T-cell (primary cell): ENCODE data around the gene TMEM132E. TPM values are rescaled to one million over a fixed set of nuclear protein-coding genes. Genes with fewer than 3 reads are reported as not detected.

Experiments
- ATAC-seq, 4 experiments: fragments of 200-7000 bp in 3 of 4; fragments of 150-1000 bp in 1 of 4; cut with Tn5 transposase; replicated peaks in 1 of 4; 1 replicate in 3 of 4; 2 replicates in 1 of 4; pipeline ENCODE4 v1.10.0; 2021; ENCODE audit warnings: moderate library complexity in 3 of 4, mild to moderate bottlenecking in 2 of 4, moderate number of reproducible peaks in 1 of 4
- CTCF ChIA-PET, 2 donors: fragments of 300-600 bp; sonication (Branson Sonifier 250); formaldehyde crosslinking; loops; one replicate each; lab custom pipeline; 2022; ENCODE audit warnings: antibody characterized with exemption in 2 of 2; lab: Charles Lee
- POLR2A ChIA-PET, 2 donors: fragments of 300-600 bp; sonication (Branson Sonifier 250); formaldehyde crosslinking; loops; one replicate each; lab custom pipeline; 2022; ENCODE audit warnings: antibody characterized with exemption in 2 of 2; lab: Charles Lee
- DNase-seq, 35 experiments: peaks; one replicate each; pipeline versions ENCODE4 v3.0.0 to v3.0.0-alpha.2; 2013 to 2023
- H3K27ac ChIP-seq: one replicate; pipeline ENCODE4 v1.5.1; 2013; ENCODE audit warnings: low read length
- H3K27me3 ChIP-seq, 2 experiments: replicated peaks in 1 of 2; 1 replicate in 1 of 2; 2 replicates in 1 of 2; pipeline versions ENCODE4 v1.6.1 to v1.7.0; 2013; ENCODE audit warnings: low read length in 1 of 2, mixed read lengths in 1 of 2; ENCODE audit not compliant: control insufficient read depth in 2 of 2, insufficient read depth in 2 of 2; ENCODE audit errors: extremely low read depth in 1 of 2
- H3K36me3 ChIP-seq, 2 donors: 1 replicate in 1 of 2; 2 replicates in 1 of 2; pipeline versions ENCODE4 v1.6.1 to v1.7.0; 2013; ENCODE audit warnings: low read length in 1 of 2; ENCODE audit not compliant: control insufficient read depth in 2 of 2, insufficient read depth in 1 of 2; ENCODE audit errors: extremely low read depth in 1 of 2
- H3K4me1 ChIP-seq, 2 experiments: 1 replicate in 1 of 2; 2 replicates in 1 of 2; pipeline versions ENCODE4 v1.6.1 to v1.7.0; 2013; ENCODE audit warnings: low read length in 2 of 2, mixed read lengths in 1 of 2; ENCODE audit not compliant: insufficient read depth in 2 of 2, control insufficient read depth in 1 of 2; ENCODE audit errors: extremely low read depth in 1 of 2
- H3K4me3 ChIP-seq, 2 donors: 1 replicate in 1 of 2; 2 replicates in 1 of 2; pipeline versions ENCODE4 v1.5.1 to v1.7.0; 2013; ENCODE audit warnings: mild to moderate bottlenecking in 2 of 2, low read length in 1 of 2, moderate library complexity in 1 of 2; ENCODE audit not compliant: control insufficient read depth in 1 of 2; ENCODE audit errors: extremely low read depth in 1 of 2
- H3K9me3 ChIP-seq: 2 replicates; pipeline ENCODE4 v1.7.0; 2013
- H3K27ac Mint-ChIP-seq, 2 donors: one replicate each; pipeline ENCODE4 v1.8.0; 2020 to 2021; ENCODE audit warnings: mild to moderate bottlenecking in 2 of 2, mixed read lengths in 2 of 2
- H3K27me3 Mint-ChIP-seq, 2 donors: one replicate each; pipeline ENCODE4 v1.8.0; 2021 to 2022; ENCODE audit warnings: mixed read lengths in 2 of 2
- H3K36me3 Mint-ChIP-seq: one replicate; pipeline ENCODE4 v1.8.0; 2021; ENCODE audit warnings: mixed read lengths
- H3K4me1 Mint-ChIP-seq, 3 donors: one replicate each; pipeline ENCODE4 v1.8.0; 2020 to 2022; ENCODE audit warnings: mixed read lengths in 3 of 3, mild to moderate bottlenecking in 1 of 3
- H3K4me3 Mint-ChIP-seq, 3 donors: one replicate each; pipeline ENCODE4 v1.8.0; 2020 to 2022; ENCODE audit warnings: mild to moderate bottlenecking in 3 of 3, mixed read lengths in 3 of 3, moderate library complexity in 3 of 3
- H3K9me3 Mint-ChIP-seq, 3 donors: one replicate each; pipeline ENCODE4 v1.8.0; 2020 to 2022; ENCODE audit warnings: mixed read lengths in 3 of 3
- WGBS: methylation state at CpG from one replicate; pipeline ENCODE4 v1.1.5; 2013; ENCODE audit warnings: missing lambda C conversion rate; ENCODE audit not compliant: insufficient coverage; 5-methylcytosine and 5-hydroxymethylcytosine counted together
- total RNA-seq, 35 experiments: library from RNA in 6 of 35; stranded (reverse) in 6 of 35; fragments of 120-200 nt in 1 of 35; gene quantifications; one replicate each; pipeline versions ENCODE4 v1.2.1 to v1.2.4 and lab custom pipeline; 2013 to 2026

The TMEM132E gene
- total RNA-seq, 5 donors from 2014 or later (not counting 1 experiment from before 2014, with no cell fraction given): 0.09 to 0.47 (median 0.32) TPM; not detected in 1

- no peak overlapping the region for H3K27ac Mint-ChIP-seq
- Histone ChIP-seq H3K36me3 (no peaks in the 10 kb centered on the region), H3K27ac (no peak overlapping the region), H3K27me3 (peaks cover 2 to 12% of the 10 kb centered on the region in 2 experiments), H3K9me3 (no peaks in the 10 kb centered on the region), H3K4me3 (no peak overlapping the region), H3K4me1 (no peaks in the 10 kb centered on the region)
- WGBS: 80% methylated on average over 8 of the region's 10 CpGs
- no peaks in the 10 kb centered on the region for H3K4me1 Mint-ChIP-seq
- ChIA-PET CTCF (no interaction called here), POLR2A (no interaction called here)
- no peaks in the 10 kb centered on the region for H3K9me3 Mint-ChIP-seq
- H3K36me3 Mint-ChIP-seq: no peaks in the 10 kb centered on the region
- peaks cover 6 to 7% of the 10 kb centered on the region in 2 donors for H3K27me3 Mint-ChIP-seq
- no peak for ATAC-seq
- H3K4me3 Mint-ChIP-seq: no peak overlapping the region
- no peak for DNase-seq
Measured at GRCh38 chr17:34658811-34659560, 79.6 kb downstream of the TMEM132E start.

- Mint-ChIP-seq H3K9me3 (no peaks in the 10 kb centered on the region), H3K27ac (no peak overlapping the region), H3K4me1 (peaks cover 10 to 14% (median 10%) of the 10 kb centered on the region in 3 donors), H3K4me3 (no peak overlapping the region), H3K27me3 (peaks cover 8 to 17% of the 10 kb centered on the region in 2 donors), H3K36me3 (no peaks in the 10 kb centered on the region)
- Histone ChIP-seq H3K27ac (no peak overlapping the region), H3K36me3 (no peaks in the 10 kb centered on the region), H3K27me3 (peaks cover 0 to 32% of the 10 kb centered on the region in 2 experiments), H3K4me3 (no peak overlapping the region), H3K9me3 (no peaks in the 10 kb centered on the region), H3K4me1 (peaks cover 0 to 16% of the 10 kb centered on the region in 2 experiments)
- WGBS: 60% methylated on average over 2 of the region's 3 CpGs
- no peak for DNase-seq
- CTCF ChIA-PET: no interaction called here
- POLR2A ChIA-PET: no interaction called here
- no peak for ATAC-seq
Measured at GRCh38 chr17:34663714-34664113, 84.3 kb downstream of the TMEM132E start.

GRCh38 chr17:34665150-34665806 lies 85.9 kb downstream of the TMEM132E start:
- ATAC-seq: peak; percentile 54 to 78 (median 69)
- ChIA-PET POLR2A (no interaction called here), CTCF (no interaction called here)
- Histone ChIP-seq H3K36me3 (no peaks in the 10 kb centered on the region), H3K27me3 (peaks cover 0 to 33% of the 10 kb centered on the region in 2 experiments), H3K4me1 (peaks cover 0 to 16% of the 10 kb centered on the region in 2 experiments), H3K9me3 (no peaks in the 10 kb centered on the region), H3K27ac (no peak overlapping the region), H3K4me3 (no peak overlapping the region)
- peaks cover 10 to 14% (median 10%) of the 10 kb centered on the region in 3 donors for H3K4me1 Mint-ChIP-seq
- H3K27ac Mint-ChIP-seq: peak overlapping the region in 1 of 2 donors; percentile 11
- H3K27me3 Mint-ChIP-seq: peaks cover 5 to 23% of the 10 kb centered on the region in 2 donors
- H3K9me3 Mint-ChIP-seq: no peaks in the 10 kb centered on the region
- peak in 4 of 35 experiments; percentile 9 to 22 (median 12) for DNase-seq
- peak overlapping the region in 1 of 3 donors; percentile 46 for H3K4me3 Mint-ChIP-seq
- no peaks in the 10 kb centered on the region for H3K36me3 Mint-ChIP-seq
- 20% methylated on average over 1 of the region's 12 CpGs for WGBS

GRCh38 chr17:34665819-34666763 lies 86.7 kb downstream of the TMEM132E start:
- no peak overlapping the region for H3K4me3 ChIP-seq
- ChIA-PET CTCF (no interaction called here), POLR2A (no interaction called here)
- Mint-ChIP-seq H3K36me3 (no peaks in the 10 kb centered on the region), H3K9me3 (no peaks in the 10 kb centered on the region), H3K27ac (no peak overlapping the region), H3K4me1 (peaks cover 10 to 14% (median 10%) of the 10 kb centered on the region in 3 donors), H3K27me3 (peaks cover 5 to 23% of the 10 kb centered on the region in 2 donors), H3K4me3 (peak overlapping the region in 1 of 3 donors; percentile 46)
- ATAC-seq (no peak), DNase-seq (no peak)
- 40% methylated on average over 3 of the region's 22 CpGs for WGBS
- H3K36me3 ChIP-seq: no peaks in the 10 kb centered on the region
- H3K27ac ChIP-seq: no peak overlapping the region
- H3K9me3 ChIP-seq: no peaks in the 10 kb centered on the region
- H3K27me3 ChIP-seq: peaks cover 0 to 39% of the 10 kb centered on the region in 2 experiments
- peaks cover 0 to 16% of the 10 kb centered on the region in 2 experiments for H3K4me1 ChIP-seq

- H3K9me3 Mint-ChIP-seq: no peaks in the 10 kb centered on the region
- Histone ChIP-seq H3K4me3 (no peak overlapping the region), H3K27ac (no peak overlapping the region), H3K4me1 (peaks cover 0 to 16% of the 10 kb centered on the region in 2 experiments), H3K27me3 (peaks cover 0 to 39% of the 10 kb centered on the region in 2 experiments), H3K9me3 (no peaks in the 10 kb centered on the region), H3K36me3 (no peaks in the 10 kb centered on the region)
- 67% methylated on average over 2 of the region's 2 CpGs for WGBS
- ChIA-PET CTCF (no interaction called here), POLR2A (interaction anchor here in 1 of 2 donors (0.6 kb wide), 1 partner anchor 284 kb away, joined by 8 read pairs; no protein-coding TSS in a partner anchor)
- H3K27me3 Mint-ChIP-seq: peaks cover 9 to 25% of the 10 kb centered on the region in 2 donors
- peaks cover 10 to 14% (median 10%) of the 10 kb centered on the region in 3 donors for H3K4me1 Mint-ChIP-seq
- no peak overlapping the region for H3K27ac Mint-ChIP-seq
- no peak overlapping the region for H3K4me3 Mint-ChIP-seq
- H3K36me3 Mint-ChIP-seq: no peaks in the 10 kb centered on the region
- DNase-seq (no peak), ATAC-seq (no peak)
Measured at GRCh38 chr17:34667656-34668055, 88.3 kb downstream of the TMEM132E start.
